HepG2 (cell line): ENCODE measurements around the gene NOL11.

ENCODE experiments used
- ARNT2 ChIP-seq: sonication (generic); formaldehyde crosslinking; IDR thresholded peaks from 2 replicates; pipeline ENCODE4 v1.8.0; 2022; ENCODE audit warnings: mild to moderate bottlenecking, low read depth, missing genetic modification reagents, moderate library complexity
- ERF ChIP-seq: IDR thresholded peaks from 2 replicates; pipeline ENCODE4 v1.6.1; 2018; ENCODE audit warnings: missing biosample characterization, missing genetic modification reagents
- TAF1 ChIP-seq: sonication (generic); formaldehyde crosslinking; IDR thresholded peaks from 2 replicates; pipeline ENCODE4 v1.4.0; 2020; ENCODE audit warnings: missing genetic modification reagents
- ZNF224 ChIP-seq: sonication (generic); formaldehyde crosslinking; IDR thresholded peaks from 2 replicates; pipeline ENCODE4 v1.5.0; 2020; ENCODE audit warnings: mild to moderate bottlenecking, missing genetic modification reagents
- ZNF615 ChIP-seq: sonication (generic); formaldehyde crosslinking; IDR thresholded peaks from 2 replicates; pipeline ENCODE4 v1.5.0; 2020; ENCODE audit warnings: mild to moderate bottlenecking, missing genetic modification reagents, borderline replicate concordance
- TF ChIP-seq, protein P1 (sequence below): sonication (generic); formaldehyde crosslinking; conservative IDR thresholded peaks from 2 replicates; pipeline ENCODE4 v1.4.0; 2020; ENCODE audit warnings: missing genetic modification reagents
- TF ChIP-seq, protein P2 (sequence below): sonication (generic); formaldehyde crosslinking; IDR thresholded peaks from 2 replicates; pipeline ENCODE4 v1.5.0; 2020; ENCODE audit warnings: missing genetic modification reagents
- TF ChIP-seq, protein P3 (sequence below): sonication (generic); formaldehyde crosslinking; IDR thresholded peaks from 2 replicates; pipeline ENCODE4 v1.8.1; 2022; ENCODE audit warnings: mild to moderate bottlenecking, missing genetic modification reagents
- TF ChIP-seq, protein P4 (sequence below): sonication (generic); formaldehyde crosslinking; IDR thresholded peaks from 2 replicates; pipeline ENCODE4 v1.5.0; 2020; ENCODE audit warnings: mild to moderate bottlenecking, missing genetic modification reagents, moderate library complexity

DNA sequence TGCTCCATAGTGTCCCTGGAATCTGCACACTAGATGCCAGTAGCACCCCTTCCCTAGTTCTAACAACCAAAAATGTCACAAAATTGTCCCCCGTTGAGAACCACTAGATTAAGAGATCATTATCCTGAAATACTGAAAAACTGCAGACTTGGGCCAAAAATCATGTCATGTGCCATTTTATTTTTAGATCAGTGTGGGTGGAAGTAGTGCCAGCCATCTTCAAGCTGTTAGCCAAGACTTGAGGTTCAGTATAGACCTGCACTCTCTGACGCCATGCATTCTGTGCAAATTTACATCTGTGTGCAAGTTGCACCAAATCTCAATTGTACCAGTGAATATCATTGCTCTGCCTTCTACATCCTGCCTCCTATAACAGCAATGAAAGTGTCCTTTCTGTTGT, 31.5 kb upstream of the NOL11 start:
- TF ChIP-seq, protein P1, sequence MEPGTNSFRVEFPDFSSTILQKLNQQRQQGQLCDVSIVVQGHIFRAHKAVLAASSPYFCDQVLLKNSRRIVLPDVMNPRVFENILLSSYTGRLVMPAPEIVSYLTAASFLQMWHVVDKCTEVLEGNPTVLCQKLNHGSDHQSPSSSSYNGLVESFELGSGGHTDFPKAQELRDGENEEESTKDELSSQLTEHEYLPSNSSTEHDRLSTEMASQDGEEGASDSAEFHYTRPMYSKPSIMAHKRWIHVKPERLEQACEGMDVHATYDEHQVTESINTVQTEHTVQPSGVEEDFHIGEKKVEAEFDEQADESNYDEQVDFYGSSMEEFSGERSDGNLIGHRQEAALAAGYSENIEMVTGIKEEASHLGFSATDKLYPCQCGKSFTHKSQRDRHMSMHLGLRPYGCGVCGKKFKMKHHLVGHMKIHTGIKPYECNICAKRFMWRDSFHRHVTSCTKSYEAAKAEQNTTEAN (CRISPR knock-in tag), result no peak
- TF ChIP-seq, protein P2, sequence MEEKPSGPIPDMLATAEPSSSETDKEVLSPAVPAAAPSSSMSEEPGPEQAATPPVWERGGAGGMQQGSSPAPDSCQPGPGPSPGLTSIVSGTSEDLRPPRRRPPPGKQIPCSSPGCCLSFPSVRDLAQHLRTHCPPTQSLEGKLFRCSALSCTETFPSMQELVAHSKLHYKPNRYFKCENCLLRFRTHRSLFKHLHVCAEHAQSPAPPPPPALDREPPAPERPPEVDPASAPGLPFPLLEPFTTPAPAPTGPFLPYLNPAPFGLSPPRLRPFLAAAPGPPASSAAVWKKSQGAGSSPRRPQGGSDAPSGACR (CRISPR knock-in tag), result no peak
- TF ChIP-seq, protein P3, sequence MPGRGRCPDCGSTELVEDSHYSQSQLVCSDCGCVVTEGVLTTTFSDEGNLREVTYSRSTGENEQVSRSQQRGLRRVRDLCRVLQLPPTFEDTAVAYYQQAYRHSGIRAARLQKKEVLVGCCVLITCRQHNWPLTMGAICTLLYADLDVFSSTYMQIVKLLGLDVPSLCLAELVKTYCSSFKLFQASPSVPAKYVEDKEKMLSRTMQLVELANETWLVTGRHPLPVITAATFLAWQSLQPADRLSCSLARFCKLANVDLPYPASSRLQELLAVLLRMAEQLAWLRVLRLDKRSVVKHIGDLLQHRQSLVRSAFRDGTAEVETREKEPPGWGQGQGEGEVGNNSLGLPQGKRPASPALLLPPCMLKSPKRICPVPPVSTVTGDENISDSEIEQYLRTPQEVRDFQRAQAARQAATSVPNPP, result no peak
- TF ChIP-seq ZNF615 (CRISPR knock-in tag) (no peak), ZNF224 (no peak), ARNT2 (CRISPR knock-in tag) (no peak), TAF1 (CRISPR knock-in tag) (no peak), ERF (CRISPR knock-in tag) (no peak)
- TF ChIP-seq, protein P4, sequence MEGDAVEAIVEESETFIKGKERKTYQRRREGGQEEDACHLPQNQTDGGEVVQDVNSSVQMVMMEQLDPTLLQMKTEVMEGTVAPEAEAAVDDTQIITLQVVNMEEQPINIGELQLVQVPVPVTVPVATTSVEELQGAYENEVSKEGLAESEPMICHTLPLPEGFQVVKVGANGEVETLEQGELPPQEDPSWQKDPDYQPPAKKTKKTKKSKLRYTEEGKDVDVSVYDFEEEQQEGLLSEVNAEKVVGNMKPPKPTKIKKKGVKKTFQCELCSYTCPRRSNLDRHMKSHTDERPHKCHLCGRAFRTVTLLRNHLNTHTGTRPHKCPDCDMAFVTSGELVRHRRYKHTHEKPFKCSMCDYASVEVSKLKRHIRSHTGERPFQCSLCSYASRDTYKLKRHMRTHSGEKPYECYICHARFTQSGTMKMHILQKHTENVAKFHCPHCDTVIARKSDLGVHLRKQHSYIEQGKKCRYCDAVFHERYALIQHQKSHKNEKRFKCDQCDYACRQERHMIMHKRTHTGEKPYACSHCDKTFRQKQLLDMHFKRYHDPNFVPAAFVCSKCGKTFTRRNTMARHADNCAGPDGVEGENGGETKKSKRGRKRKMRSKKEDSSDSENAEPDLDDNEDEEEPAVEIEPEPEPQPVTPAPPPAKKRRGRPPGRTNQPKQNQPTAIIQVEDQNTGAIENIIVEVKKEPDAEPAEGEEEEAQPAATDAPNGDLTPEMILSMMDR (CRISPR knock-in tag), result no peak
